GM21619 (cell line): ENCODE measurements around the gene POLR3C.

Experiments
- ATAC-seq: cut with Tn5 transposase; IDR thresholded peaks from one replicate; pipeline ENCODE4 v1.9.1; 2021; ENCODE audit not compliant: unreplicated experiment

Gene POLR3C

GRCh38 chr1:145868232-145868631 is 44.2 kb downstream of the POLR3C start:
- no peak for ATAC-seq

GRCh38 chr1:145871994-145872924 is 48.3 kb downstream of the POLR3C start:
- no peak for ATAC-seq

GRCh38 chr1:145874646-145875045 is 50.6 kb downstream of the POLR3C start:
- ATAC-seq: no peak

GRCh38 chr1:145877923-145878486 is 54.0 kb downstream of the POLR3C start:
- ATAC-seq: no peak

- no peak for ATAC-seq
Measured at GRCh38 chr1:145878724-145879123, 54.7 kb downstream of the POLR3C start.

- no peak for ATAC-seq
Measured at GRCh38 chr1:145879775-145880174, 55.8 kb downstream of the POLR3C start.

GRCh38 chr1:145884675-145885074 is 60.7 kb downstream of the POLR3C start:
- no peak for ATAC-seq

- ATAC-seq: peak; percentile 99
Measured at GRCh38 chr1:145885738-145886287, 61.8 kb downstream of the POLR3C start, which contains the start of gene ANKRD35. TSS of gene ANKRD35 (minus strand) at chr1:145885866. CDS start at chr1:145885758, 108 bp downstream.

GRCh38 chr1:145886390-145886789 is 62.4 kb downstream of the POLR3C start:
- no peak for ATAC-seq

GRCh38 chr1:145886816-145887215 is 62.8 kb downstream of the POLR3C start:
- ATAC-seq: no peak

- no peak for ATAC-seq
Measured at GRCh38 chr1:145887631-145888030, 63.6 kb downstream of the POLR3C start.

- no peak for ATAC-seq
Measured at GRCh38 chr1:145889722-145890121, 65.7 kb downstream of the POLR3C start.

- no peak for ATAC-seq
Measured at GRCh38 chr1:145891143-145891542, 67.1 kb downstream of the POLR3C start.

GRCh38 chr1:145891587-145892485 is 67.8 kb downstream of the POLR3C start:
- no peak for ATAC-seq

- ATAC-seq: no peak
Measured at GRCh38 chr1:145892486-145893087, 68.6 kb downstream of the POLR3C start.

- no peak for ATAC-seq
Measured at GRCh38 chr1:145893306-145894055, 69.5 kb downstream of the POLR3C start.
